Measurements from ENCODE around the gene LCAT. TPM values are rescaled to one million over a fixed set of nuclear protein-coding genes. Genes with fewer than 3 reads are reported as not detected.
A peak's percentile ranks its signal among the peaks of the same experiment; 100 is the strongest.
"Not testable (repeated sequence)": the region's sequence is repeated elsewhere in the genome, so short reads cannot be mapped to it uniquely, and the experiment has no call there.

Gene LCAT
- total and polyA plus RNA-seq, 4 donors = 8.4 to 43.9 (median 21.9) TPM

- Histone ChIP-seq H3K4me1 (ENCODE audit: control insufficient read depth in 5 of 5, insufficient read depth in 5 of 5, low read length in 5 of 5) (peaks cover 0 to 14% (median 3%) of the 10 kb centered on the region in 5 donors), H3K4me3 (no peak overlapping the region), H3K27me3 (ENCODE audit: control insufficient read depth in 3 of 3, insufficient read depth in 3 of 3, low read length in 2 of 3) (no peaks in the 10 kb centered on the region), H3K36me3 (ENCODE audit: control insufficient read depth in 4 of 4, insufficient read depth in 4 of 4, low read length in 4 of 4) (peaks cover 0 to 34% (median 21%) of the 10 kb centered on the region in 4 donors), H3K27ac (ENCODE audit: low read depth in 1 of 2, low read length in 1 of 2) (peak overlapping the region in 1 of 2 donors; percentile 92), H3K9ac (ENCODE audit: insufficient read depth in 1 of 2, low read length in 2 of 2) (no peak overlapping the region), H3K9me3 (ENCODE audit: control insufficient read depth in 4 of 4, insufficient read depth in 3 of 4, low read length in 3 of 4) (no peaks in the 10 kb centered on the region)
- 77 to 94% methylated on average over 7 of the region's 7 CpGs for WGBS, 2 donors
- DNase-seq = no peak
- ATAC-seq (ENCODE audit: insufficient read depth, low FRiP score) = no peak
- no peak for TF ChIP-seq CTCF (IDR thresholded peaks at IDR 0.05; ENCODE audit: control extremely low read depth, extremely low read depth)
These were observed 27.8 kb downstream of the LCAT start for GRCh38 chr16:67915831-67916723.

- H3K9ac ChIP-seq (ENCODE audit: insufficient read depth in 1 of 2, low read length in 2 of 2); DNase-seq; H3K4me3 ChIP-seq; H3K27ac ChIP-seq (ENCODE audit: low read depth in 1 of 2, low read length in 1 of 2); H3K27me3 ChIP-seq (ENCODE audit: control insufficient read depth in 3 of 3, insufficient read depth in 3 of 3, low read length in 2 of 3); H3K9me3 ChIP-seq (ENCODE audit: control insufficient read depth in 4 of 4, insufficient read depth in 3 of 4, low read length in 3 of 4); ATAC-seq (ENCODE audit: insufficient read depth, low FRiP score): not testable (repeated sequence)
- Histone ChIP-seq H3K4me1 (ENCODE audit: control insufficient read depth in 5 of 5, insufficient read depth in 5 of 5, low read length in 5 of 5) (peaks cover 0 to 15% (median 3%) of the 10 kb centered on the region in 5 donors), H3K36me3 (ENCODE audit: control insufficient read depth in 4 of 4, insufficient read depth in 4 of 4, low read length in 4 of 4) (peaks cover 0 to 38% (median 24%) of the 10 kb centered on the region in 4 donors)
- WGBS, 2 donors = 61 to 100% methylated on average over 1 to 2 of the region's 2 CpGs
These were observed 28.5 kb downstream of the LCAT start for GRCh38 chr16:67915496-67915769.

- Histone ChIP-seq H3K4me3 (no peak overlapping the region), H3K4me1 (ENCODE audit: control insufficient read depth in 5 of 5, insufficient read depth in 5 of 5, low read length in 5 of 5) (peaks cover 0 to 15% (median 3%) of the 10 kb centered on the region in 5 donors), H3K9ac (ENCODE audit: insufficient read depth in 1 of 2, low read length in 2 of 2) (no peak overlapping the region), H3K36me3 (ENCODE audit: control insufficient read depth in 4 of 4, insufficient read depth in 4 of 4, low read length in 4 of 4) (peaks cover 0 to 40% (median 26%) of the 10 kb centered on the region in 4 donors), H3K27me3 (ENCODE audit: control insufficient read depth in 3 of 3, insufficient read depth in 3 of 3, low read length in 2 of 3) (no peaks in the 10 kb centered on the region), H3K27ac (ENCODE audit: low read depth in 1 of 2, low read length in 1 of 2) (peak overlapping the region in 1 of 2 donors; percentile 10), H3K9me3 (ENCODE audit: control insufficient read depth in 4 of 4, insufficient read depth in 3 of 4, low read length in 3 of 4) (no peaks in the 10 kb centered on the region)
- no peak for DNase-seq
- TF ChIP-seq CTCF (IDR thresholded peaks at IDR 0.05; ENCODE audit: control extremely low read depth, extremely low read depth) = no peak
- no peak for ATAC-seq (ENCODE audit: insufficient read depth, low FRiP score)
- WGBS, 2 donors = 80 to 83% methylated on average over 7 of the region's 7 CpGs
These were observed 29.0 kb downstream of the LCAT start for GRCh38 chr16:67914758-67915495.

- Histone ChIP-seq H3K27me3 (ENCODE audit: control insufficient read depth in 3 of 3, insufficient read depth in 3 of 3, low read length in 2 of 3) (no peaks in the 10 kb centered on the region), H3K9me3 (ENCODE audit: control insufficient read depth in 4 of 4, insufficient read depth in 3 of 4, low read length in 3 of 4) (no peaks in the 10 kb centered on the region), H3K27ac (ENCODE audit: low read depth in 1 of 2, low read length in 1 of 2) (no peak overlapping the region), H3K9ac (ENCODE audit: insufficient read depth in 1 of 2, low read length in 2 of 2) (no peak overlapping the region), H3K4me3 (no peak overlapping the region), H3K36me3 (ENCODE audit: control insufficient read depth in 4 of 4, insufficient read depth in 4 of 4, low read length in 4 of 4) (peaks cover 0 to 29% (median 19%) of the 10 kb centered on the region in 4 donors), H3K4me1 (ENCODE audit: control insufficient read depth in 5 of 5, insufficient read depth in 5 of 5, low read length in 5 of 5) (peaks cover 0 to 2% (median 0%) of the 10 kb centered on the region in 5 donors)
- no peak for TF ChIP-seq CTCF (IDR thresholded peaks at IDR 0.05; ENCODE audit: control extremely low read depth, extremely low read depth)
- ATAC-seq (ENCODE audit: insufficient read depth, low FRiP score) = no peak
- no peak for DNase-seq
- WGBS, 2 donors = 57 to 65% methylated on average over 2 of the region's 2 CpGs
These were observed 33.8 kb downstream of the LCAT start for GRCh38 chr16:67910158-67910557.
